Keratinocyte (primary cell): Measurements from ENCODE around the gene SCN8A. TPM values are rescaled to one million over a fixed set of nuclear protein-coding genes. Genes with fewer than 3 reads are reported as not detected.

Source experiments
- DNase-seq: peaks from one replicate; pipeline ENCODE4 v3.0.0-alpha.2; 2011; ENCODE audit warnings: low read depth, missing footprints, low spot score
- FAIRE-seq: peaks from 2 replicates; lab custom pipeline; 2011; peaks lifted over from hg19 to GRCh38; lab: Jason Lieb, UNC
- H2AFZ ChIP-seq: 2 replicates; pipeline ENCODE4 v1.6.0; 2012; ENCODE audit warnings: low read length, control low read depth, inconsistent platforms; ENCODE audit not compliant: control insufficient read depth
- H3K27ac ChIP-seq: 2 replicates; pipeline ENCODE4 v1.5.1; 2011; ENCODE audit warnings: low read length; ENCODE audit not compliant: control insufficient read depth, insufficient read depth
- H3K27me3 ChIP-seq: 3 replicates; pipeline ENCODE4 v1.6.0; 2011; ENCODE audit warnings: low read length; ENCODE audit not compliant: control insufficient read depth, insufficient read depth; ENCODE audit errors: extremely low read depth
- H3K36me3 ChIP-seq, 2 experiments: 2 replicates in 1 of 2; 3 replicates in 1 of 2; pipeline ENCODE4 v1.5.1; 2011; ENCODE audit warnings: low read length in 2 of 2, mild to moderate bottlenecking in 1 of 2; ENCODE audit not compliant: control insufficient read depth in 2 of 2, insufficient read depth in 2 of 2; ENCODE audit errors: extremely low read depth in 1 of 2
- H3K4me1 ChIP-seq: 3 replicates; pipeline ENCODE4 v1.5.1; 2011; ENCODE audit warnings: low read length; ENCODE audit not compliant: control insufficient read depth, insufficient read depth; ENCODE audit errors: extremely low read depth
- H3K4me2 ChIP-seq: 3 replicates; pipeline ENCODE4 v1.6.0; 2011; ENCODE audit warnings: low read depth, low read length; ENCODE audit not compliant: control insufficient read depth, insufficient read depth; ENCODE audit errors: extremely low read depth
- H3K4me3 ChIP-seq, 3 experiments: fragments of 200-600 bp in 1 of 3; sonication (generic) in 1 of 3; 2 replicates in 2 of 3; 3 replicates in 1 of 3; pipeline ENCODE4 v1.5.1; 2011 to 2016; ENCODE audit warnings: low read length in 3 of 3, mild to moderate bottlenecking in 3 of 3, control low read depth in 2 of 3, inconsistent platforms in 1 of 3, low read depth in 1 of 3, mixed read lengths in 1 of 3, mixed run types in 1 of 3, moderate library complexity in 1 of 3; ENCODE audit not compliant: control insufficient read depth in 2 of 3, insufficient read depth in 2 of 3; ENCODE audit errors: extremely low read depth in 1 of 3
- H3K79me2 ChIP-seq: 2 replicates; pipeline ENCODE4 v1.6.0; 2012; ENCODE audit warnings: low read length; ENCODE audit not compliant: control insufficient read depth, insufficient read depth
- H3K9ac ChIP-seq: 3 replicates; pipeline ENCODE4 v1.6.0; 2011; ENCODE audit warnings: low read length; ENCODE audit not compliant: control insufficient read depth, insufficient read depth; ENCODE audit errors: extremely low read depth
- H3K9me1 ChIP-seq: 3 replicates; pipeline ENCODE4 v1.6.0; 2011; ENCODE audit warnings: low read length; ENCODE audit not compliant: control insufficient read depth, insufficient read depth; ENCODE audit errors: extremely low read depth
- H3K9me3 ChIP-seq: 2 replicates; pipeline ENCODE4 v1.5.1; 2012; ENCODE audit warnings: low read depth, low read length; ENCODE audit not compliant: control insufficient read depth
- H4K20me1 ChIP-seq: 3 replicates; pipeline ENCODE4 v1.6.0; 2011; ENCODE audit warnings: low read length; ENCODE audit not compliant: control insufficient read depth, insufficient read depth; ENCODE audit errors: extremely low read depth
- EZH2 ChIP-seq: IDR thresholded peaks from one replicate; pipeline ENCODE4 v1.6.1; 2012; ENCODE audit warnings: inconsistent platforms, mild to moderate bottlenecking, low read length, moderate library complexity
- dilution Hi-C: fragments of 300-500 bp; cut with MboI; formaldehyde crosslinking; loops from one replicate; pipeline ENCODE4 v1.7.0; 2020; ENCODE audit warnings: low sequenced_read_pairs; ENCODE audit not compliant: extremely low pct_ligation_motif_present
- polyA plus RNA-seq, 5 experiments: library from polyadenylated mRNA; depleted of rRNA in 3 of 5; stranded (reverse) in 3 of 5; stranded (forward) in 1 of 5; unstranded in 1 of 5; fragments of >200 nt; gene quantifications; 1 replicate in 1 of 5; 2 replicates in 3 of 5; 3 replicates in 1 of 5; pipeline versions ENCODE4 v1.2.1 to v1.2.3, GENCODE V29; 2011 to 2012; ENCODE audit warnings: missing spikeins in 2 of 5, low read depth in 1 of 5, low replicate concordance in 1 of 5
- TF ChIP-seq, protein P1 (sequence below), 3 experiments: IDR thresholded peaks in 1 of 3; conservative IDR thresholded peaks in 1 of 3; optimal IDR thresholded peaks in 1 of 3; 2 replicates in 2 of 3; 3 replicates in 1 of 3; pipeline versions ENCODE3 to v1.5.1; 2011; ENCODE audit warnings: low read length in 3 of 3, mild to moderate bottlenecking in 3 of 3, moderate library complexity in 2 of 3, control low read depth in 1 of 3, inconsistent platforms in 1 of 3; ENCODE audit not compliant: insufficient read depth in 2 of 3; ENCODE audit errors: extremely low read depth in 1 of 3

The SCN8A gene
- polyA plus RNA-seq, 1 donor (not counting 4 experiments of a cell fraction or from before 2014, with no cell fraction given), result 1.1 TPM

DNA sequence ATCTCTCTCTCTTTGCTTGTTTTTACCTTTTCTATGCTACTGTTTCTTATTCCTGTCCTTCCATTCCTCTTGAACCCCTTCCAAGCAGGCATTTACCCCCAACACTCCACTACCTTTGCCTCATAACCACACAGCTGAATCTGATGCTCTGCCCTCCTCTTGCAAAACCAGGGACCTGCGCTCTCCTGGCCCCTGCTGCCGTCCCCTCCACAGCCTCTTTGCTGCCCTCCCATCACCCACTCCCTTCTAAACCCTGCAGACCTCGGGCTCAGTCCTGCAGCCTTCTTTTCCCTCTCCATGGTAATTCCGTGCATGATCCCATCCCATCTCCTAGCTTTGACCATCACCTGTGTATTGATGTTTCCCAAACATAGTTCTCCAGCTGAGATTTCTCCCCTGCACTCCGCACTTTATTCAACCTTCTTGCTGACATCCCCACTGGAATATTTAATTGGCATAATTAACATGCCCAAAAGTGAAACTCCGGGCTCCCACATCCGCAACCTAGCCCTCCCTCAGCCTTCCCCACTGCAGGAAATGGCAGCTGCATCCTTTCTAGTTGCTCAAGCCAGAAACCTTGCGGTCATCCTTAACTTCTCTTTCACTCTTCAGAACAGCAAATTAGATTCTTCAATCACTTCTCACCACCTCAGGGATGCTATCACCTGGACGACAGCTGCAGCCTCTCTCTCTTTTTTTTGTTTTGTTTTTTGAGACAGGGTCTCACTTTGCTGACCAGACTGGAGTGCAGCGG, 241.5 kb downstream of the SCN8A start:
- Histone ChIP-seq H3K4me1 (peaks cover 10% of the 10 kb centered on the region), H2AFZ (no peak overlapping the region), H3K27ac (no peak overlapping the region), H3K9me3 (no peaks in the 10 kb centered on the region), H3K79me2 (no peaks in the 10 kb centered on the region), H4K20me1 (no peaks in the 10 kb centered on the region), H3K36me3 (no peaks in the 10 kb centered on the region), H3K4me3 (no peak overlapping the region), H3K27me3 (peaks cover 35% of the 10 kb centered on the region), H3K4me2 (no peak overlapping the region), H3K9me1 (no peaks in the 10 kb centered on the region), H3K9ac (no peak overlapping the region)
- DNase-seq (no peak), FAIRE-seq (no peak)
- no peak for TF ChIP-seq EZH2
- TF ChIP-seq, protein P1, sequence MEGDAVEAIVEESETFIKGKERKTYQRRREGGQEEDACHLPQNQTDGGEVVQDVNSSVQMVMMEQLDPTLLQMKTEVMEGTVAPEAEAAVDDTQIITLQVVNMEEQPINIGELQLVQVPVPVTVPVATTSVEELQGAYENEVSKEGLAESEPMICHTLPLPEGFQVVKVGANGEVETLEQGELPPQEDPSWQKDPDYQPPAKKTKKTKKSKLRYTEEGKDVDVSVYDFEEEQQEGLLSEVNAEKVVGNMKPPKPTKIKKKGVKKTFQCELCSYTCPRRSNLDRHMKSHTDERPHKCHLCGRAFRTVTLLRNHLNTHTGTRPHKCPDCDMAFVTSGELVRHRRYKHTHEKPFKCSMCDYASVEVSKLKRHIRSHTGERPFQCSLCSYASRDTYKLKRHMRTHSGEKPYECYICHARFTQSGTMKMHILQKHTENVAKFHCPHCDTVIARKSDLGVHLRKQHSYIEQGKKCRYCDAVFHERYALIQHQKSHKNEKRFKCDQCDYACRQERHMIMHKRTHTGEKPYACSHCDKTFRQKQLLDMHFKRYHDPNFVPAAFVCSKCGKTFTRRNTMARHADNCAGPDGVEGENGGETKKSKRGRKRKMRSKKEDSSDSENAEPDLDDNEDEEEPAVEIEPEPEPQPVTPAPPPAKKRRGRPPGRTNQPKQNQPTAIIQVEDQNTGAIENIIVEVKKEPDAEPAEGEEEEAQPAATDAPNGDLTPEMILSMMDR (optimal IDR thresholded peaks at IDR 0.05 in 1 of 3, IDR thresholded peaks at IDR 0.05 in 1 of 3, conservative IDR thresholded peaks at IDR 0.05 in 1 of 3; ENCODE audit: extremely low read depth in 1 of 3, insufficient read depth in 2 of 3, low read length in 3 of 3), result no peak
- dilution Hi-C loops, result no loop called here

DNA sequence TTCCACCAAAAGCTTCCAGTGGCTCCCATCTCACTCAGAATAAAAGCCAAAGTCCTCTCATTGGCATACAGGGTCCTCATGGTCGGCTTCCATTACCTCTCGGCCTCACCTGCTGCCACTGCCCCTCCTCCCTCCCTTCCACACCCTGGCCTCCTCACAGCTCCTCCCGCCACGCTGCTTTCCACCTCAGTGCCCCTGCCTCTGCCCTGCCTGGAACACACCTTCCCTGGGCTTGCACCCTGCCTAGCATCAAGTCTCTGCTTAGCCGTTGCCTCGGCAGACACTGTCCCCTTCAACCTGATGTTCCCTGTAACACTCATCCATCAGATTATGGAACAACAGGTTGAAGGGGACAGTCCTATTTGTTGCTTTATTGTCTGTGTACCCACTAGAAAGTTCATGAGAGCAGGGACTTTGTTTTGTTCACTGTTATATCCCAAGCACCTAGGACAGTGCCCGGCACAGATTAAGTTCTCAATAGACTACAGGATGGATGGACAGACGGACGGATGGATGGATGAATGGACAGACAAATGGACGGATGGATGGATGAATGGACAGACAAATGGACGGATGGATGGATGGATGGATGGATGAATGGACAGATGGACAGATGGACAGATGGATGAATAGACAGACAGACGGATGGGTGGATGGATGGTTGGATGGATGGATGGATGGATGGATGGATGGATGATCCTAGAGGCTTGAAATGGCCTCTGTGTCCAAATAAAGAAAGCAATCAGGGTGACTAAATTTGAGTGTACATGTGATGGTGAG, 242.6 kb downstream of the SCN8A start:
- H3K27me3 ChIP-seq, result peaks cover 46% of the 10 kb centered on the region
- no peak overlapping the region for H2AFZ ChIP-seq
- H3K9me1 ChIP-seq, result no peaks in the 10 kb centered on the region
- no peak overlapping the region for H3K9ac ChIP-seq
- no peaks in the 10 kb centered on the region for H3K4me1 ChIP-seq
- dilution Hi-C loops, result no loop called here
- no peaks in the 10 kb centered on the region for H3K79me2 ChIP-seq
- H3K4me2 ChIP-seq, result no peak overlapping the region
- no peaks in the 10 kb centered on the region for H4K20me1 ChIP-seq
- H3K36me3 ChIP-seq, result no peaks in the 10 kb centered on the region
- FAIRE-seq (no peak), DNase-seq (no peak)
- no peaks in the 10 kb centered on the region for H3K9me3 ChIP-seq
- no peak overlapping the region for H3K27ac ChIP-seq
- TF ChIP-seq EZH2, result no peak
- TF ChIP-seq, protein P1 (optimal IDR thresholded peaks at IDR 0.05 in 1 of 3, IDR thresholded peaks at IDR 0.05 in 1 of 3, conservative IDR thresholded peaks at IDR 0.05 in 1 of 3; ENCODE audit: extremely low read depth in 1 of 3, insufficient read depth in 2 of 3, low read length in 3 of 3), result no peak
- H3K4me3 ChIP-seq, result no peak overlapping the region
